GM12873 (cell line): Measurements from ENCODE around the gene PTPRN2.

ENCODE experiments used
- CTCF ChIP-seq: IDR thresholded peaks from 2 replicates; pipeline ENCODE4 v1.5.1; 2012; ENCODE audit warnings: low read depth, mild to moderate bottlenecking, moderate library complexity, low read length, control low read depth; ENCODE audit not compliant: insufficient read depth; ENCODE audit errors: missing control alignments

Gene PTPRN2

GRCh38 chr7:157985636-157986035 is 602.0 kb downstream of the PTPRN2 start:
- TF ChIP-seq CTCF: no peak

GRCh38 chr7:157984423-157985163 is 603.0 kb downstream of the PTPRN2 start:
- no peak for TF ChIP-seq CTCF

GRCh38 chr7:157983502-157984422 is 603.9 kb downstream of the PTPRN2 start:
- no peak for TF ChIP-seq CTCF

- no peak for TF ChIP-seq CTCF
Measured at GRCh38 chr7:157981778-157982177, 605.8 kb downstream of the PTPRN2 start.

GRCh38 chr7:157980774-157981173 is 606.8 kb downstream of the PTPRN2 start:
- TF ChIP-seq CTCF: no peak

- no peak for TF ChIP-seq CTCF
Measured at GRCh38 chr7:157979636-157980340, 607.8 kb downstream of the PTPRN2 start.

- TF ChIP-seq CTCF: no peak
Measured at GRCh38 chr7:157978766-157979165, 608.9 kb downstream of the PTPRN2 start.
